Tibial artery (tissue), 4 donors: ENCODE data around the gene TSPAN32.

Source experiments
- DNase-seq, 2 donors: peaks; one replicate each; pipeline ENCODE4 v3.0.0-alpha.2; 2019
- H3K27ac ChIP-seq, 2 donors: fragments of 200-600 bp; sonication (generic) in 1 of 2; 1 replicate in 1 of 2; 2 replicates in 1 of 2; pipeline ENCODE4 v1.5.1; 2018 to 2019; ENCODE audit warnings: mild to moderate bottlenecking in 1 of 2
- H3K27me3 ChIP-seq, 2 donors: fragments of 200-600 bp; sonication (generic) in 1 of 2; one replicate each; pipeline versions ENCODE4 v1.5.1 to v1.6.0; 2016 to 2019
- H3K36me3 ChIP-seq, 3 donors: fragments of 200-600 bp; sonication (generic) in 2 of 3; one replicate each; pipeline ENCODE4 v1.5.1; 2016 to 2019; ENCODE audit warnings: mild to moderate bottlenecking in 2 of 3
- H3K4me1 ChIP-seq, 4 donors: fragments of 200-600 bp; sonication (generic) in 2 of 4; 1 replicate in 3 of 4; 2 replicates in 1 of 4; pipeline ENCODE4 v1.5.1; 2016 to 2019
- H3K4me3 ChIP-seq, 2 donors: fragments of 200-600 bp; sonication (generic) in 1 of 2; 1 replicate in 1 of 2; 2 replicates in 1 of 2; pipeline ENCODE4 v1.5.1; 2018 to 2019; ENCODE audit warnings: mild to moderate bottlenecking in 2 of 2
- H3K9me3 ChIP-seq, 3 donors: fragments of 200-600 bp; sonication (generic) in 1 of 3; one replicate each; pipeline ENCODE4 v1.5.1; 2016 to 2019
- CTCF ChIP-seq, 2 experiments: fragments of 200-600 bp in 1 of 2; fragments of 450-650 bp in 1 of 2; IDR thresholded peaks; one replicate each; pipeline ENCODE4 v1.5.1; 2017 to 2019; ENCODE audit warnings: antibody characterized with exemption in 2 of 2, mild to moderate bottlenecking in 1 of 2, moderate library complexity in 1 of 2
- intact Hi-C: fragments of 100-400 bp; cut with DNase I; formaldehyde crosslinking; loops from one replicate; pipeline ENCODE4 v1.15.0; 2023; ENCODE audit warnings: low total_unique reads

TSPAN32 gene

GRCh38 chr11:2258501-2259465, 43.0 kb upstream of the TSPAN32 start:
- peaks cover 0 to 6% (median 0%) of the 10 kb centered on the region in 4 donors for H3K4me1 ChIP-seq
- no peak overlapping the region for H3K4me3 ChIP-seq
- no peak for TF ChIP-seq CTCF (IDR thresholded peaks at IDR 0.05)
- peak in 1 of 2 donors; percentile 54 for DNase-seq
- intact Hi-C loops = no loop called here
- peaks cover 0 to 41% of the 10 kb centered on the region in 2 donors for H3K27me3 ChIP-seq
- H3K27ac ChIP-seq = no peak overlapping the region
- H3K9me3 ChIP-seq = no peaks in the 10 kb centered on the region
- H3K36me3 ChIP-seq = no peaks in the 10 kb centered on the region

- intact Hi-C loops = no loop called here
- H3K4me1 ChIP-seq = peaks cover 0 to 6% (median 0%) of the 10 kb centered on the region in 4 donors
- DNase-seq = peak in 1 of 2 donors; percentile 44
- H3K27me3 ChIP-seq = peaks cover 0 to 41% of the 10 kb centered on the region in 2 donors
- no peak for TF ChIP-seq CTCF (IDR thresholded peaks at IDR 0.05)
- no peak overlapping the region for H3K27ac ChIP-seq
- H3K9me3 ChIP-seq = no peaks in the 10 kb centered on the region
- H3K4me3 ChIP-seq = no peak overlapping the region
- no peaks in the 10 kb centered on the region for H3K36me3 ChIP-seq
Measured at GRCh38 chr11:2259466-2259830, 42.4 kb upstream of the TSPAN32 start.

GRCh38 chr11:2259897-2260451, 41.8 kb upstream of the TSPAN32 start:
- Histone ChIP-seq H3K36me3 (no peaks in the 10 kb centered on the region), H3K9me3 (no peaks in the 10 kb centered on the region), H3K27me3 (peaks cover 0 to 41% of the 10 kb centered on the region in 2 donors), H3K4me1 (peaks cover 0 to 6% (median 0%) of the 10 kb centered on the region in 4 donors), H3K27ac (no peak overlapping the region), H3K4me3 (no peak overlapping the region)
- TF ChIP-seq CTCF (IDR thresholded peaks at IDR 0.05) = no peak
- intact Hi-C loops = no loop called here
- peak in 1 of 2 donors; percentile 54 for DNase-seq

GRCh38 chr11:2260491-2261364, 41.1 kb upstream of the TSPAN32 start:
- no peak for TF ChIP-seq CTCF (IDR thresholded peaks at IDR 0.05)
- no peaks in the 10 kb centered on the region for H3K9me3 ChIP-seq
- intact Hi-C loops = no loop called here
- H3K36me3 ChIP-seq = no peaks in the 10 kb centered on the region
- peaks cover 0 to 41% of the 10 kb centered on the region in 2 donors for H3K27me3 ChIP-seq
- peaks cover 0 to 6% (median 0%) of the 10 kb centered on the region in 4 donors for H3K4me1 ChIP-seq
- H3K4me3 ChIP-seq = no peak overlapping the region
- DNase-seq = peak in 1 of 2 donors; percentile 54
- H3K27ac ChIP-seq = no peak overlapping the region

- Histone ChIP-seq H3K4me3 (no peak overlapping the region), H3K4me1 (peaks cover 0 to 4% (median 0%) of the 10 kb centered on the region in 4 donors), H3K27ac (no peak overlapping the region), H3K9me3 (no peaks in the 10 kb centered on the region), H3K27me3 (peaks cover 0 to 41% of the 10 kb centered on the region in 2 donors), H3K36me3 (no peaks in the 10 kb centered on the region)
- intact Hi-C loops = no loop called here
- DNase-seq = peak in 1 of 2 donors; percentile 42
- TF ChIP-seq CTCF (IDR thresholded peaks at IDR 0.05) = no peak
Measured at GRCh38 chr11:2261436-2262230, 40.2 kb upstream of the TSPAN32 start.
